Superior temporal gyrus (tissue), 1 donor: ENCODE measurements around the gene FAM98C.

ENCODE experiments used
- DNase-seq: peaks from one replicate; pipeline ENCODE4 v3.0.0-alpha.2; 2016; ENCODE audit errors: extremely low spot score

The FAM98C gene

GRCh38 chr19:38455031-38455430 is 52.1 kb downstream of the FAM98C start:
- DNase-seq = no peak

GRCh38 chr19:38457202-38457601 is 54.3 kb downstream of the FAM98C start:
- no peak for DNase-seq

GRCh38 chr19:38457690-38458405 is 55.0 kb downstream of the FAM98C start:
- DNase-seq = no peak
